ENCODE results near the gene OXA1L. TPM values are rescaled to one million over a fixed set of nuclear protein-coding genes. Genes with fewer than 3 reads are reported as not detected.

Gene OXA1L
- total RNA-seq, 1 experiment from 2014 or later = 146 TPM

DNA sequence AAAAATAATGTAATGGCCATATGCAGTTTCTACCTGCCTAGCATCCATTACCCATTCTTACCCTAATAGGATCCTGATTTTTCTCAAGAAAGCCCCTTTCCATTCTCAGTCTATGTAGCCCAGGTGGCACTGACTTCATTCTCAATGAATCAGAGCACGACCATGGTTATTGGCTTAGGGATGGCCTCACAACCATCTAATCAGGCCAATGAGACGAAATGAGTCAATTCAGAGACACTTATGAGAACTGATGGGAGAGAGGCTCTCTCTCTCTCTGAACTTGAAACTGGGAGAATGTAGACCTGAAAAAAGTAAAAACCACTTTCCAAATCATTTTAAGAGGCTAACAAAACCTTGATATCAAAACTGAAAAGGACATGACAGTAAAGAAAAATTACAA is 45.3 kb upstream of the OXA1L start:
- no peak overlapping the region for H2AFZ ChIP-seq (ENCODE audit: low read depth, low read length, poor library complexity, severe bottlenecking)
- H4K20me1 ChIP-seq (ENCODE audit: insufficient read depth) = no peaks in the 10 kb centered on the region
- CTCF ChIA-PET = interaction anchor here (1.1 kb wide), 1 partner anchor 8 kb away, joined by 3 read pairs; no protein-coding TSS in a partner anchor
- H3K4me2 ChIP-seq (ENCODE audit: low read length) = no peak overlapping the region
- BruUV-seq (replicated peaks) = no TSS peak
- H3K4me3 ChIP-seq (replicated peaks in 1 of 2; ENCODE audit: low read depth in 1 of 2, low read length in 2 of 2) = no peak overlapping the region
- H3K4me1 ChIP-seq (ENCODE audit: control insufficient read depth in 1 of 2, insufficient read depth in 2 of 2, low read length in 2 of 2) = no peaks in the 10 kb centered on the region
- H3K27me3 ChIP-seq (ENCODE audit: insufficient read depth, low read length) = no peaks in the 10 kb centered on the region
- H3K9ac ChIP-seq (ENCODE audit: low read length) = no peak overlapping the region
- no peaks in the 10 kb centered on the region for H3K79me2 ChIP-seq (ENCODE audit: insufficient read depth, low read length)
- H3K36me3 ChIP-seq (ENCODE audit: control insufficient read depth in 1 of 2, insufficient read depth in 2 of 2, low read length in 2 of 2) = no peaks in the 10 kb centered on the region
- TF ChIP-seq CEBPB (IDR thresholded peaks at IDR 0.05; ENCODE audit: low read depth) = no peak
- TF ChIP-seq, protein P1, sequence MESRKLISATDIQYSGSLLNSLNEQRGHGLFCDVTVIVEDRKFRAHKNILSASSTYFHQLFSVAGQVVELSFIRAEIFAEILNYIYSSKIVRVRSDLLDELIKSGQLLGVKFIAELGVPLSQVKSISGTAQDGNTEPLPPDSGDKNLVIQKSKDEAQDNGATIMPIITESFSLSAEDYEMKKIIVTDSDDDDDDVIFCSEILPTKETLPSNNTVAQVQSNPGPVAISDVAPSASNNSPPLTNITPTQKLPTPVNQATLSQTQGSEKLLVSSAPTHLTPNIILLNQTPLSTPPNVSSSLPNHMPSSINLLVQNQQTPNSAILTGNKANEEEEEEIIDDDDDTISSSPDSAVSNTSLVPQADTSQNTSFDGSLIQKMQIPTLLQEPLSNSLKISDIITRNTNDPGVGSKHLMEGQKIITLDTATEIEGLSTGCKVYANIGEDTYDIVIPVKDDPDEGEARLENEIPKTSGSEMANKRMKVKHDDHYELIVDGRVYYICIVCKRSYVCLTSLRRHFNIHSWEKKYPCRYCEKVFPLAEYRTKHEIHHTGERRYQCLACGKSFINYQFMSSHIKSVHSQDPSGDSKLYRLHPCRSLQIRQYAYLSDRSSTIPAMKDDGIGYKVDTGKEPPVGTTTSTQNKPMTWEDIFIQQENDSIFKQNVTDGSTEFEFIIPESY (IDR thresholded peaks at IDR 0.05; ENCODE audit: extremely low read depth, insufficient replicate concordance, low read length) = no peak
- TF ChIP-seq FOSL1 (IDR thresholded peaks at IDR 0.05; ENCODE audit: low read depth) = no peak
- TF ChIP-seq, protein P2, sequence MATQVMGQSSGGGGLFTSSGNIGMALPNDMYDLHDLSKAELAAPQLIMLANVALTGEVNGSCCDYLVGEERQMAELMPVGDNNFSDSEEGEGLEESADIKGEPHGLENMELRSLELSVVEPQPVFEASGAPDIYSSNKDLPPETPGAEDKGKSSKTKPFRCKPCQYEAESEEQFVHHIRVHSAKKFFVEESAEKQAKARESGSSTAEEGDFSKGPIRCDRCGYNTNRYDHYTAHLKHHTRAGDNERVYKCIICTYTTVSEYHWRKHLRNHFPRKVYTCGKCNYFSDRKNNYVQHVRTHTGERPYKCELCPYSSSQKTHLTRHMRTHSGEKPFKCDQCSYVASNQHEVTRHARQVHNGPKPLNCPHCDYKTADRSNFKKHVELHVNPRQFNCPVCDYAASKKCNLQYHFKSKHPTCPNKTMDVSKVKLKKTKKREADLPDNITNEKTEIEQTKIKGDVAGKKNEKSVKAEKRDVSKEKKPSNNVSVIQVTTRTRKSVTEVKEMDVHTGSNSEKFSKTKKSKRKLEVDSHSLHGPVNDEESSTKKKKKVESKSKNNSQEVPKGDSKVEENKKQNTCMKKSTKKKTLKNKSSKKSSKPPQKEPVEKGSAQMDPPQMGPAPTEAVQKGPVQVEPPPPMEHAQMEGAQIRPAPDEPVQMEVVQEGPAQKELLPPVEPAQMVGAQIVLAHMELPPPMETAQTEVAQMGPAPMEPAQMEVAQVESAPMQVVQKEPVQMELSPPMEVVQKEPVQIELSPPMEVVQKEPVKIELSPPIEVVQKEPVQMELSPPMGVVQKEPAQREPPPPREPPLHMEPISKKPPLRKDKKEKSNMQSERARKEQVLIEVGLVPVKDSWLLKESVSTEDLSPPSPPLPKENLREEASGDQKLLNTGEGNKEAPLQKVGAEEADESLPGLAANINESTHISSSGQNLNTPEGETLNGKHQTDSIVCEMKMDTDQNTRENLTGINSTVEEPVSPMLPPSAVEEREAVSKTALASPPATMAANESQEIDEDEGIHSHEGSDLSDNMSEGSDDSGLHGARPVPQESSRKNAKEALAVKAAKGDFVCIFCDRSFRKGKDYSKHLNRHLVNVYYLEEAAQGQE (IDR thresholded peaks at IDR 0.05; ENCODE audit: low read depth) = no peak
- TF ChIP-seq SIN3A (IDR thresholded peaks at IDR 0.05; ENCODE audit: low read depth) = no peak
- no peak for TF ChIP-seq ELF1 (IDR thresholded peaks at IDR 0.05; ENCODE audit: borderline replicate concordance, low read depth)
- TF ChIP-seq EZH2phosphoT487 (IDR thresholded peaks at IDR 0.05; ENCODE audit: borderline replicate concordance) = no peak
- no peak for TF ChIP-seq POLR2A (IDR thresholded peaks at IDR 0.05; ENCODE audit: borderline replicate concordance, extremely low read depth, insufficient read depth, insufficient read length)
- TF ChIP-seq CBX3 (IDR thresholded peaks at IDR 0.05; ENCODE audit: low read depth) = no peak
- TF ChIP-seq ZFX (IDR thresholded peaks at IDR 0.05) = no peak
- TF ChIP-seq TCF7L2 (IDR thresholded peaks at IDR 0.05; ENCODE audit: borderline replicate concordance, extremely low read depth, insufficient read depth, insufficient read length) = no peak
- TF ChIP-seq SRF (IDR thresholded peaks at IDR 0.05; ENCODE audit: low read depth) = no peak
- no peak for TF ChIP-seq JUND (IDR thresholded peaks at IDR 0.05)
- TF ChIP-seq ZNF274 (IDR thresholded peaks at IDR 0.05; ENCODE audit: low read depth, low read length) = no peak
- TF ChIP-seq, protein P3, sequence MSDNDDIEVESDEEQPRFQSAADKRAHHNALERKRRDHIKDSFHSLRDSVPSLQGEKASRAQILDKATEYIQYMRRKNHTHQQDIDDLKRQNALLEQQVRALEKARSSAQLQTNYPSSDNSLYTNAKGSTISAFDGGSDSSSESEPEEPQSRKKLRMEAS (IDR thresholded peaks at IDR 0.05) = no peak
- no peak for TF ChIP-seq CTCF (IDR thresholded peaks at IDR 0.05 in 2 of 3, conservative IDR thresholded peaks at IDR 0.05 in 1 of 3; ENCODE audit: borderline replicate concordance in 1 of 3, insufficient read depth in 1 of 3, low read depth in 2 of 3, low read length in 2 of 3)
- TF ChIP-seq EZH2 (IDR thresholded peaks at IDR 0.05) = no peak
- DNase-seq (ENCODE audit: low read depth, low spot score) = no peak
- no peaks in the 10 kb centered on the region for H3K9me3 ChIP-seq (ENCODE audit: control insufficient read depth in 1 of 2, insufficient read depth in 1 of 2, low read depth in 1 of 2, low read length in 2 of 2)
- H3K9me2 ChIP-seq (ENCODE audit: insufficient read depth) = no peaks in the 10 kb centered on the region
- POLR2A ChIA-PET = no interaction called here
- RAD21 ChIA-PET (ENCODE audit: low non-redundant PET in 1 of 2, low total read pairs in 2 of 2, uncharacterized antibody in 2 of 2, unreplicated experiment in 2 of 2) = no interaction called here
- no peak overlapping the region for H3K27ac ChIP-seq (ENCODE audit: low read depth, low read length)
- ATAC-seq = no peak
- intact Hi-C loops (cut with micrococcal nuclease) = no loop called here
